ENCODE data around the gene CDK19. TPM values are rescaled to one million over a fixed set of nuclear protein-coding genes. Genes with fewer than 3 reads are reported as not detected.

Gene CDK19
- total and polyA plus RNA-seq, 9 of the 15 experiments (the other 6 are each of a cell fraction or from before 2014, with no cell fraction given): 3.8 to 15.2 (median 7.4) TPM

GRCh38 chr6:110814102-110815014, 911 bp downstream of the CDK19 start (continued):
- TF ChIP-seq NFIC (IDR thresholded peaks at IDR 0.05) (peak; percentile 42; the same call in 1 of the 2 replicates), GABPB1 (CRISPR knock-in tag; IDR thresholded peaks at IDR 0.05) (peak; percentile 40; the same call in 1 of the 2 replicates), TEAD1 (CRISPR knock-in tag; IDR thresholded peaks at IDR 0.05) (0 out of 4 replicates have a peak, but pooled peaks of 1 of the 2 experiments have one; percentile 40), RBM39 (optimal IDR thresholded peaks at IDR 0.05; ENCODE audit: low read depth, low read length) (no peak), SP1 (CRISPR knock-in tag; IDR thresholded peaks at IDR 0.05) (peak; percentile 58; the same call in 1 of the 2 replicates), MEF2A (IDR thresholded peaks at IDR 0.05; ENCODE audit: control insufficient read depth, low read depth, low read length) (no peak), NFRKB (IDR thresholded peaks at IDR 0.05; ENCODE audit: low read depth) (no peak), CHCHD3 (CRISPR knock-in tag; IDR thresholded peaks at IDR 0.05) (no peak), CCAR2 (IDR thresholded peaks at IDR 0.05; ENCODE audit: low read depth, low read length) (no peak), XRCC3 (IDR thresholded peaks at IDR 0.05) (no peak), NR4A1 (CRISPR knock-in tag; IDR thresholded peaks at IDR 0.05) (no peak), NR4A1 (tag; IDR thresholded peaks at IDR 0.05) (no peak), MAZ (CRISPR knock-in tag; conservative IDR thresholded peaks at IDR 0.05 in 1 of 2, IDR thresholded peaks at IDR 0.05 in 1 of 2) (peak in 1 of 2 experiments; percentile 36; a peak in 1 of 4 replicates), NELFE (IDR thresholded peaks at IDR 0.05; ENCODE audit: insufficient read depth, insufficient read length) (no peak), RBBP5 (IDR thresholded peaks at IDR 0.05; ENCODE audit: borderline replicate concordance, insufficient read depth, low read length, poor library complexity, severe bottlenecking) (peak; percentile 92), ZNF592 (IDR thresholded peaks at IDR 0.05) (no peak), ZBTB49 (CRISPR knock-in tag; IDR thresholded peaks at IDR 0.05; ENCODE audit: borderline replicate concordance) (0 out of 2 replicates have a peak, but pooled peaks have one; percentile 33), MTF1 (CRISPR knock-in tag; IDR thresholded peaks at IDR 0.05; ENCODE audit: borderline replicate concordance) (no peak)
- TF ChIP-seq, protein P1, sequence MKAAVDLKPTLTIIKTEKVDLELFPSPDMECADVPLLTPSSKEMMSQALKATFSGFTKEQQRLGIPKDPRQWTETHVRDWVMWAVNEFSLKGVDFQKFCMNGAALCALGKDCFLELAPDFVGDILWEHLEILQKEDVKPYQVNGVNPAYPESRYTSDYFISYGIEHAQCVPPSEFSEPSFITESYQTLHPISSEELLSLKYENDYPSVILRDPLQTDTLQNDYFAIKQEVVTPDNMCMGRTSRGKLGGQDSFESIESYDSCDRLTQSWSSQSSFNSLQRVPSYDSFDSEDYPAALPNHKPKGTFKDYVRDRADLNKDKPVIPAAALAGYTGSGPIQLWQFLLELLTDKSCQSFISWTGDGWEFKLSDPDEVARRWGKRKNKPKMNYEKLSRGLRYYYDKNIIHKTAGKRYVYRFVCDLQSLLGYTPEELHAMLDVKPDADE (conservative IDR thresholded peaks at IDR 0.05; ENCODE audit: control insufficient read depth, low read depth, low read length): peak; percentile 44; the same call in 1 of the 2 replicates

Measured in K562 (cell line).